ENCODE measurements around the gene LRRC4. TPM values are rescaled to one million over a fixed set of nuclear protein-coding genes. Genes with fewer than 3 reads are reported as not detected.

Gene LRRC4
- total and polyA plus RNA-seq, 11 donors: 0.89 to 6.8 (median 3.9) TPM

- intact Hi-C loops (cut with DNase I): no loop called here
- H3K27me3 ChIP-seq: no peaks in the 10 kb centered on the region
- 83 to 88% (median 85%) methylated on average over 7 of the region's 7 CpGs for WGBS, 4 donors
Measured at GRCh38 chr7:128059143-128059988, 28.1 kb upstream of the LRRC4 start.

GRCh38 chr7:128057909-128058308, 26.7 kb upstream of the LRRC4 start:
- no peak for DNase-seq
- Histone ChIP-seq H3K27ac (no peak overlapping the region), H3K36me3 (peaks cover 0 to 8% (median 0%) of the 10 kb centered on the region in 9 donors), H3K27me3 (no peaks in the 10 kb centered on the region), H3K9me3 (no peaks in the 10 kb centered on the region), H3K4me1 (peaks cover 0 to 16% (median 3%) of the 10 kb centered on the region in 12 donors), H3K4me3 (no peak overlapping the region)
- WGBS, 4 donors: 40 to 84% (median 52%) methylated on average over 1 of the region's 1 CpG
- no peak for ATAC-seq
- intact Hi-C loops (cut with DNase I): no loop called here
- TF ChIP-seq POLR2A (IDR thresholded peaks at IDR 0.05) (no peak), CTCF (IDR thresholded peaks at IDR 0.05) (no peak)

More at GRCh38 chr7:128059143-128059988, 28.1 kb upstream of the LRRC4 start:
- H3K27ac ChIP-seq: no peak overlapping the region
- H3K4me3 ChIP-seq: no peak overlapping the region
- H3K9me3 ChIP-seq: no peaks in the 10 kb centered on the region
- TF ChIP-seq POLR2A (IDR thresholded peaks at IDR 0.05) (no peak), CTCF (IDR thresholded peaks at IDR 0.05) (no peak)
- peaks cover 0 to 12% (median 0%) of the 10 kb centered on the region in 12 donors for H3K4me1 ChIP-seq
- peak in 1 of 4 donors; percentile 30 for ATAC-seq
- no peaks in the 10 kb centered on the region for H3K36me3 ChIP-seq
- DNase-seq: no peak

- 86 to 89% (median 87%) methylated on average over 8 of the region's 8 CpGs for WGBS, 4 donors
- intact Hi-C loops (cut with DNase I): no loop called here
- peaks cover 0 to 25% (median 7%) of the 10 kb centered on the region in 12 donors for H3K4me1 ChIP-seq
- TF ChIP-seq CTCF (IDR thresholded peaks at IDR 0.05) (no peak), POLR2A (IDR thresholded peaks at IDR 0.05) (no peak)
- peaks cover 0 to 8% (median 0%) of the 10 kb centered on the region in 9 donors for H3K36me3 ChIP-seq
- H3K27ac ChIP-seq: no peak overlapping the region
- H3K9me3 ChIP-seq: no peaks in the 10 kb centered on the region
- no peak for DNase-seq
- no peak overlapping the region for H3K4me3 ChIP-seq
- no peaks in the 10 kb centered on the region for H3K27me3 ChIP-seq
- no peak for ATAC-seq
Measured at GRCh38 chr7:128056901-128057300, 25.7 kb upstream of the LRRC4 start.

GRCh38 chr7:128055637-128056036, 24.4 kb upstream of the LRRC4 start:
- Histone ChIP-seq H3K36me3 (peaks cover 0 to 8% (median 0%) of the 10 kb centered on the region in 9 donors), H3K4me1 (peaks cover 0 to 25% (median 7%) of the 10 kb centered on the region in 12 donors), H3K27ac (no peak overlapping the region), H3K27me3 (no peaks in the 10 kb centered on the region), H3K4me3 (no peak overlapping the region), H3K9me3 (no peaks in the 10 kb centered on the region)
- no peak for TF ChIP-seq CTCF (IDR thresholded peaks at IDR 0.05)
- no peak for TF ChIP-seq POLR2A (IDR thresholded peaks at IDR 0.05)
- intact Hi-C loops (cut with DNase I): no loop called here
- ATAC-seq (no peak), DNase-seq (no peak)
- WGBS, 4 donors: 66 to 85% (median 79%) methylated on average over 5 of the region's 5 CpGs
